NCI-H2107 (cell line): ENCODE measurements around the gene LITAF.
"Not testable (repeated sequence)": the region's sequence is repeated elsewhere in the genome, so short reads cannot be mapped to it uniquely, and the experiment has no call there.

Experiments
- DNase-seq: peaks from one replicate; lab custom pipeline; 2025; lab: John Stamatoyannopoulos, UW

The LITAF gene

GRCh38 chr16:11620243-11621003, 33.7 kb upstream of the LITAF start:
- DNase-seq, result no peak

GRCh38 chr16:11619327-11619851, 32.7 kb upstream of the LITAF start:
- DNase-seq, result no peak

DNA sequence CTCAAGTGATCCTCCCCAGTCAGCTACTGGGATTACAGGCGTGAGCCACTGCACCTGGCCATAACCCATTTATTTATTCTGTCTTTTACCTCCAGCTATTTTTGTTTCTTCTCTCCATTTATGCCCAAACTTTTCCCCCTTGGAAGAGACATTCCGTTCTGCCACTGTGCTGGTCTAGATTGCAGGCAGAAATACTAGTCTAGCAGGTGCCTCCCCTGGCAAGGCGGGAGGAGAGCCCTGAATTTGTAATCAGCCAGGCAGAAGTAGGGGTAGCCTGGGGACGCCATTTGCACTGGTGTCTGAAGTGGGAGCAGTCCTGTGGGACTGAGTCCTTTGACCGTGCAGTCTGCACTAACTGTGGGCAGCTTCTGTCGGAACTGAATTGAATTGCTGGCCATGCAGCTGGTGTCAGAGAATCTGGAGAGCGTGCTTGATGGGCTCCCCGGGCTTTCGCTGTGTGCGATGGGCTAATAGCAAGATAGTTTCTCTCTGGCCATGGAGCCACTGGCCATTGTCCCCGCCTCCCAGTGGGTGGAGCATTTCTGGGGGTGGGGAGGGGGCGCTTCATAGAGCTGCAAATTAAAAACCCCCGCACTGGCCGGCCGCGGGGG, 31.5 kb upstream of the LITAF start:
- no peak for DNase-seq

DNA sequence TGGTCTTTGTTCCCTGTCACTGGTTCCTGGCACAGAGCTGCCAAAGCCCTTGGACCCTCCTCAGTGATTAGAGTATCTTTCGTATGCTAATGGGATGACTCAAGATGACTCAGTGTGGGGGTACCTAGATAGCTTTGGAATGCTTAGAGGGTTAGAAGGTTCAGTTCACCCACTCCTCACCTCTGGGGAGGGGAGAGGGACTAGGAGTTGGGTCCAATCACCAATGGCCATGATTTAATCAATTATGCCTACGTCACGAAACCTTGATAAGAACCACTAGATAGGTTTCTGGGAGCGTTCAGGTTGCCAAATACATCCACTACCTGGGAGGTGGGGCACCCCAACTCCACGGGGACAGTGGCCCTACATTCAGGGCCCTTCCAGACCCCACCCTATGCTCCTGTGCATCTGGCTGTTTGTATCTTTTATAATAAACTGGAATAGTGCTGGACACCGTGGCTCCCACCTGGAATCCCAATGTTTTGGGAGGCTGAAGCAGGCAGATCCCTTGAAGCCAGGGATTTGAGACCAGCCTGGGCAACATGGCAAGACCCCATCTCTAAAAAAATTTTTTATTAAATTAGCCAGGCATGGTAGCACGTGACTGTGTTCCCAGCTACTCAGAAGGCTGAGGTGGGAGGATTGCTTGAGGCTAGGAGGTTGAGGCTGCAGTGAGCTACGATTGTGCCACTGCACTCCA, 29.2 kb upstream of the LITAF start:
- no peak for DNase-seq

GRCh38 chr16:11614587-11615175, 28.0 kb upstream of the LITAF start:
- DNase-seq, result no peak

GRCh38 chr16:11613381-11614303, 26.9 kb upstream of the LITAF start:
- DNase-seq, result no peak

- no peak for DNase-seq
Measured at GRCh38 chr16:11612665-11613025, 25.9 kb upstream of the LITAF start.

DNA sequence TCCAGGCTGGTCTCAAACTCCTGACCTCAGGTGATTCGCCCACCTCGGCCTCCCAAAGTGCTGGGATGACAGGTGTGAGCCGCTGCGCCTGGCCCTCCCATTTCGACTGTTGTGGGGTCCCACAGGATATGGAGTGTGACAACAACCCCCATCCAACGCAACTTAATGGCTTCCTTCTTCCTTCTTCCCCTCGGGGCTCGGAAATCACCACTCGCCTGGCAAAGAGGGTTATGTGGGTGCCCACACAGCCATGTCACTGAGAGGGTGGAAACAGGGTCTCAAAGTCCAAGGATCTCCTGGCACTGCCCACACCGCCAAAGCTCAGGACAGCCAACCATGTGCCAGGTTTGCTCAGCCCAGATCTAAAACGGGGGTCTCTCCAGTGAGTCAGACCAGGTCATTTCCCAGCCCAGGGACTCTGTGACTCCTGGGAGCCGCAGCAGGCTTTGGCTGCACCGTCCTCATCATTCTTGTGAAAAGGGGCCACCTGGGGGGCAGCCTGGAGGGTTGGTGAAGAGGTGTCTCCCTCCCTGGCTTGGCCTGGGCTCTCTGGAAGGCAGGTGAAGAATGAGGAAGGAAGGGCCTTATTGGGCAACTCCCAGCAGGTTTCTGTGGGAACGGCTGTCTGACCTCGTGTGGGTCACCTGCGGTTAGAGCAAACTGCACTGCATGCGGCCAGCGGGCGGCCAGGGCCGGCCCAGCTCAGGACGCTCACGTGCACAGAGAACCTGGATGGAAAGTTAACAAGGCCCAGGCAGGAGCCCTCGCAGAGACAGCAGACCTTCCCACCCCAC, 25.3 kb upstream of the LITAF start:
- DNase-seq, result no peak

DNA sequence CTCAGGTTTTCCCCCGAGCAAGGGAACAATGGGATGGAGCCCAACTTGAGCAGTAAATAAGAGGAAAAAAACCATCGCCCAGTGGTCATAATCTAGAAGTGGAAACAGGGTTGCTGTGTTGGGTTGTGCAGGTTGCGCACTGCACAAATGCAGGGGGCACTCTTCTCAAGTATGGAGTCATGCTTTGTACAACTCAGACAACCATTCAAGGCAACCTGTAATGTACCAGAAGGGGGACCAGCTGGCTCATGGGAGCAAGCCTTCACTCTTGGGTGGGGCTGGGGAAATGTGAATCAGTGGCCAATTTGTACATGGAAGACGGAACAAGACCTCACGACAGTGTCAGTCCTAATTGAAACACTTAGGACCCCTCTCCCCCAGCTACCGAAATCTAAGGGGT, 23.9 kb upstream of the LITAF start:
- no peak for DNase-seq

DNA sequence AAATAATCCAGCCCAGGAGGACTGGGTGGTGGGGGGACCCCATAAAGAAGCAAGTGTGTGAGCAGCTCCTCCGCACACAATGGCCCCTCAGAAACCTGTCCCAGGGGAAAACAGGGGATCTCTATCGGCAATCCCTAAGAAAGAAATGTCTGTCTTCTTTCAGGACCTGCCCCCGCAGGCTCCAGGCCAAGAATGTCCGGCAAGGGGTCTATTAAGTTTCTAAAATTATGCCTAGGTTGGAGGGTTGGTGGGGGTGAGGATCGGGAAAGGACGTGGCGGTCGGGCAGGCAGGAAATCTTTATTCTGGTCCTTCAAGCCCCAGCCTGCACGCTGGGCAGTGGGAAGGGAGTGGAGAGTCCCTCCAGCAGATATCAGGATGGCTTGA, 23.4 kb upstream of the LITAF start:
- no peak for DNase-seq

DNA sequence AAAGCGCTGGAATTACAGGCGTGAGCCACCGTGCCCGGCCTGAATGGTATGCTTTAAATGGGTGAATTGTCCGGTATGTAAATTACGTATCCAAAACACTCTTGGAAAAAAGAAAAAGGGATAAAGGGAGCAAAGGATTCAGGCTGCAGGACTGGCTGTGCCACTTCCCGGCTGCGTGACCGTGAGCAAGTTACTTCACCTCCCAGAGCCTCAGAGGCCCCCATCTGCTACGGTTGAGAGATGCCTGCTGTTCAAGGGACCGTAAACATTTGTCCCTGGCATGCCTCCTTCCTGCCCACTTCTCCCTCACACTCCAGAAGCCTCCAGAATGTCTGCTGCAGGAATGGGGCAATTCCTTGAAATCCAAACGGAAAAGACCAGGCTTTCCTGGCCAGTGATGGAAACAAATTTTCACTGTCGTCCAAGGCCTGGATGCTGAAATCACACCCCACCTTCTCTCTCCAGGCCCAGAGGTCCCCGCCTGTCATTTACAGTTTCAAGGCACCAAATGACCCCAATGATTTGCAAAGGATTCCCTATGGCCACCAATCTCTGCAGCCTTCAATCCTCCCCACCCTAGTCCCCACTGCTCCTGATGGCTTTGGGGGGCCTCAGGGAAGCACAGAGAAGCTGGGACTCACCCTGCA, 22.9 kb upstream of the LITAF start:
- DNase-seq, result no peak

DNA sequence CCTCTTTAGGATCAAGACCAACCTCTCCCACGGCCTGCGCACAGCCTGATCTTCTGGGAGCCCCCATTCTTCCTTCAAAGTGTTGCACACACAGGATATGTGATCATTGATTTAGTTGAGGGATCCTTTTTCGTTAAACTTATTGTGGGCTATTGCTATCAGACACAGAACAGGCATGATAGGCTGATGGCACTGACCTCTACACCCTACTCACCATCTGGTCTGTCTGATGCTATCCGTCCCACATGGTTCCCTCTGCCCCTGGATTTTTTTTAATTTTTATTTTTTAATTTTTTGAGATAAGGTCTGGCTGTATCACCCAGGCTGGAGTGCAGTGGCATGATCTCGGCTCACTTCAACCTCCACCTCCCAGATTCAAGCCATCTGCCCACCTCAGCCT, 19.2 kb upstream of the LITAF start:
- no peak for DNase-seq

DNA sequence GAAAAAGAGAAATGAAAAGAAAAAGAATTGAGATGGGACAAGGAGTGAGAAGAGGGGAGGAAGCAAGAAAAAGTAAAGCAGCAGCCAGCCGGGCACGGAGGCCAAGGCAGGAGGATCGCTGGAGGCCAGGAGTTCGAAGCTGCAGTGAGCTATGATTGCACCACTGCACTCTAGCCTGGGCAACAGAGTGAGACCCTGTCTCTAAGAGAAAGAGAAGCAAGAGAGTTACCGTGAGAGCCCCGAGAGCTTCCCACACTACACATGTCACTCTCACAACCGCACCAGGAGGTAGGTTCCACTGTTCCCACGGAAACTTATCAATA, 18.8 kb upstream of the LITAF start:
- no peak for DNase-seq

DNA sequence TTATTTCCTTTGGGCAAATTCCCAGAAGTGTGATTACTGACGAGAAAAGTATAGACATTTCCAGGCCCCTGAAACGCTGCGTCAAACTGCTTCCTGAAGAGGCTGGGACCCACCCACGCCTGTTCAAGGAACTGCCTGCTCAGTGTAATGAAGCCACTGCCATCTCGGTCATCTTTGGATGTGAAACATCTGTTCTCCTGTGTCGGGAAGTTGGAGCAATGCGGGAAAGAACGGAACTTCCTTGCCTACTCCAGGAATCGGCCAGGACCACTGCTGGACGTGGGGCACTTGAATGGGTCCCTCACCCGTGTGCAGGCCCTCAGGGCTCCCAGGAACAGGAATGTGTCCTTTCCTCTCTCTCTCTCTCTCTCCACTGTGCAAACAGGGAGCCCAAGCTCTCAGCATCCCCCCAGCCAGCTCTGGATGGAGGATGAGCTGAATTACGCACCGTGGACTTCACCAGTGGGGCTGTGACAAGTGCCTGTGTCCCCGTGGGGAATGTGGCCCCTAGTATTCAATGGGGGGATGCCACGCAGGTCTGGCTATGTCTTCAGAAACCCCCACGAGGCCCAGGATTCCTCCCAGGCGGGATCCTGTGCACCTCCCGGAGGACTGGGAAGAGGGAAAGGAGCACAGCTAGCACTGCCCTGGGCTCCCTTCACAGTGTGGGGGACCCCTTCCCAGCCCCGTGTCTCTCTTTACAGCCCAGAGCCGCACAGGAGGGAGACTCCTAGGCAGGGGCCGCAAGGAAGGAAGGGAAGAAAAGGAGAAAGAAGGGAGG, 18.3 kb upstream of the LITAF start:
- no peak for DNase-seq

GRCh38 chr16:11604296-11604695, 17.6 kb upstream of the LITAF start:
- not testable (repeated sequence) for DNase-seq

GRCh38 chr16:11603331-11603750, 16.6 kb upstream of the LITAF start:
- DNase-seq, result no peak

DNA sequence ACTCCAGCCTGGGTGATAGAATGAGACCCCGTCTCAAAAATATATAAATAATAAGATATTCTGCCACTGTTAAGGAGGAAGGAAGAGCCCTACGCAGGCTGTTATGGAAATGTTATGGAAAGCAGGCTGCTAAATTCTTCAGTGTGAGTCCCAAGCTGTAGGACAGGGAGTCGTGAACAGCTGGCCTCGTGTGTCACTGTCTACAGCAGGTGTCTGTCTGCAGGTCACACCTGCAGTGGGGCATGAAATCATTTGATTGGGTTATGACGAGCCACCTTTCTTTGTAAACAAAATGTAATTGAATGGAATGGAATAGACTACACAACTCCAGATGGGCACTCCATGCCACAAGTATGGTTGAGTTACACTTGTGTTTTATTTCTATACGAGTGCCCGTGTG, 15.6 kb upstream of the LITAF start:
- DNase-seq, result peak; percentile 71

GRCh38 chr16:11601911-11602310, 15.2 kb upstream of the LITAF start:
- no peak for DNase-seq

GRCh38 chr16:11601425-11601824, 14.7 kb upstream of the LITAF start:
- no peak for DNase-seq

DNA sequence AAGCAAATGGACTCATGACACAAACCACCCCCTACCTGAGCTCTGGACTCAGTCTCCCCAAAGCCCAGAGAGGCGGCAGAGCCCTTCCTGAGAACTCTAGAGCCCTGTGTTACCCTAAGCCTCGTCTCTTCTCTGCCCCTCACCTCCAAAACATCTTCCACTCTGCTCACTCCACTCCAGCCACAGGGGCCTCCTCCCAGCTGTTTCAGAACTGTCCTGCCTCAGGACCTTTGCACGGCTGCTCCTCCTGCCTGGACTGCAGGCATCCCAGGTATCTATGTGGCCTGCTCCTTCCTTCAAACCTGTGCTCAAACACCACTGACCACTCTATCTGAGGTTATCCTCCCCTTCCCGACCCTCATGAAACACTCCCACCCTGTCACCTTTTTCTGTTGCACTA, 12.9 kb upstream of the LITAF start:
- no peak for DNase-seq
